GM12878 (cell line): ENCODE results near the gene VAV2. TPM values are rescaled to one million over a fixed set of nuclear protein-coding genes. Genes with fewer than 3 reads are reported as not detected.

Experiments used
- CHD4 ChIP-seq: fragments of 200-600 bp; sonication (generic); IDR thresholded peaks from 2 replicates; pipeline ENCODE4 v1.6.1; 2016; ENCODE audit warnings: mild to moderate bottlenecking
- CREM ChIP-seq: IDR thresholded peaks from 2 replicates; pipeline ENCODE4 v1.6.1; 2014; ENCODE audit warnings: antibody characterized with exemption, low read depth
- EED ChIP-seq: sonication (generic); IDR thresholded peaks from 2 replicates; pipeline ENCODE4 v1.6.1; 2016; ENCODE audit warnings: antibody characterized with exemption, low read depth
- EGR1 ChIP-seq, 2 experiments: IDR thresholded peaks; 1 replicate in 1 of 2; 2 replicates in 1 of 2; pipeline ENCODE4 v1.6.1; 2011 to 2012; ENCODE audit warnings: low read depth in 2 of 2, low read length in 2 of 2, borderline replicate concordance in 1 of 2, mild to moderate bottlenecking in 1 of 2, moderate library complexity in 1 of 2
- EP300 ChIP-seq, 2 experiments: fragments of 150-350 bp in 1 of 2; IDR thresholded peaks; 2 replicates each; pipeline ENCODE4 v1.6.1; 2011 to 2012; ENCODE audit warnings: low read depth in 2 of 2, low read length in 2 of 2, borderline replicate concordance in 1 of 2, improper control_type of control experiment in 1 of 2, inconsistent platforms in 1 of 2; ENCODE audit not compliant: control insufficient read depth in 1 of 2
- EZH2 ChIP-seq: IDR thresholded peaks from 2 replicates; pipeline ENCODE4 v1.6.1; 2012; ENCODE audit warnings: low read depth, mild to moderate bottlenecking, control low read depth, inconsistent platforms, low read length, borderline replicate concordance; ENCODE audit not compliant: control insufficient read depth
- FOXM1 ChIP-seq: IDR thresholded peaks from 2 replicates; pipeline ENCODE4 v1.6.1; 2012; ENCODE audit warnings: low read depth, mild to moderate bottlenecking, inconsistent platforms, low read length, moderate library complexity
- NFYB ChIP-seq: IDR thresholded peaks from 2 replicates; pipeline ENCODE4 v1.6.1; 2011; ENCODE audit warnings: low read depth, mild to moderate bottlenecking, low read length, improper control_type of control experiment, moderate library complexity; ENCODE audit not compliant: insufficient read depth
- PAX5 ChIP-seq: IDR thresholded peaks from 2 replicates; pipeline ENCODE4 v1.6.1; 2011; ENCODE audit warnings: low read depth, low read length, borderline replicate concordance
- PKNOX1 ChIP-seq: fragments of 450-650 bp; IDR thresholded peaks from 2 replicates; pipeline ENCODE4 v1.6.1; 2016; ENCODE audit warnings: mild to moderate bottlenecking
- PRDM15 ChIP-seq: fragments of 450-650 bp; formaldehyde crosslinking; IDR thresholded peaks from 2 replicates; pipeline ENCODE4 v1.4.0; 2020; ENCODE audit warnings: mild to moderate bottlenecking, moderate library complexity
- SMAD5 ChIP-seq: IDR thresholded peaks from 2 replicates; pipeline ENCODE4 v1.6.1; 2016; ENCODE audit warnings: antibody characterized with exemption, low read depth
- SP1 ChIP-seq: IDR thresholded peaks from one replicate; pipeline ENCODE4 v1.6.1; 2011; ENCODE audit warnings: low read depth, low read length
- SREBF2 ChIP-seq: IDR thresholded peaks from 2 replicates; pipeline ENCODE4 v1.6.1; 2012; ENCODE audit warnings: mild to moderate bottlenecking, low read length
- TCF7 ChIP-seq: IDR thresholded peaks from 2 replicates; pipeline ENCODE4 v1.6.1; 2014; ENCODE audit warnings: antibody characterized with exemption, borderline replicate concordance
- WRNIP1 ChIP-seq: IDR thresholded peaks from 2 replicates; pipeline ENCODE4 v1.6.1; 2011; ENCODE audit warnings: low read depth, low read length, improper control_type of control experiment, borderline replicate concordance
- polyA plus RNA-seq, 11 experiments: library from polyadenylated mRNA; depleted of rRNA in 4 of 11; unstranded in 6 of 11; stranded (reverse) in 5 of 11; fragments of >200 nt; fragmentation: Nextera tagmentation in 4 of 11; fragmentation: Illumina TruSeq in 1 of 11; extraction: Ambion mirVana in 4 of 11; extraction: Trizol in 1 of 11; gene quantifications; 1 replicate in 1 of 11; 2 replicates in 10 of 11; pipeline versions ENCODE4 v1.2.1 to v1.2.3, GENCODE V29; 2011 to 2016; ENCODE audit warnings: inconsistent platforms in 2 of 11, missing spikeins in 2 of 11, low read depth in 1 of 11
- total RNA-seq, 4 experiments: library from RNA; depleted of rRNA in 3 of 4; stranded (reverse); fragments of >200 nt in 3 of 4; fragmentation: Illumina TruSeq in 1 of 4; extraction: Trizol in 1 of 4; gene quantifications; 2 replicates each; pipeline versions ENCODE4 v1.2.1 to v1.2.3, GENCODE V29; 2013 to 2021
- TF ChIP-seq, protein P1 (sequence below), 3 experiments: IDR thresholded peaks in 2 of 3; conservative IDR thresholded peaks in 1 of 3; 2 replicates each; pipeline ENCODE4 v1.5.1; 2011; ENCODE audit warnings: low read depth in 3 of 3, low read length in 3 of 3, mild to moderate bottlenecking in 3 of 3, control low read depth in 2 of 3, moderate library complexity in 2 of 3, inconsistent platforms in 1 of 3, mixed read lengths in 1 of 3; ENCODE audit not compliant: control insufficient read depth in 2 of 3, insufficient read depth in 1 of 3; ENCODE audit errors: extremely low read depth in 1 of 3
- TF ChIP-seq, protein P2 (sequence below): fragments of 450-650 bp; IDR thresholded peaks from 2 replicates; pipeline ENCODE4 v1.6.1; 2016; ENCODE audit warnings: mild to moderate bottlenecking, moderate library complexity, borderline replicate concordance

Gene VAV2
- total and polyA plus RNA-seq, 10 of the 15 experiments (the other 5 are each of a cell fraction or from before 2014, with no cell fraction given) = 0.13 to 43.9 (median 16.9) TPM

GRCh38 chr9:134024828-134025605 lies 32.9 kb upstream of the VAV2 start, which contains the start of gene BRD3OS (continued):
- TF ChIP-seq PKNOX1 (peak; percentile 60; the same call in 1 of the 2 replicates), EGR1 (IDR thresholded peaks at IDR 0.05; ENCODE audit: borderline replicate concordance in 1 of 2, low read depth in 2 of 2, low read length in 2 of 2) (peak; percentile 25 to 67), SMAD5 (no peak), TCF7 (no peak), PRDM15 (CRISPR knock-in tag) (no peak), WRNIP1 (no peak), CHD4 (no peak), CREM (peak; percentile 20; the same call in 1 of the 2 replicates), SP1 (peak; percentile 55), EED (no peak), EP300 (IDR thresholded peaks at IDR 0.05; ENCODE audit: borderline replicate concordance in 1 of 2, control insufficient read depth in 1 of 2, low read depth in 2 of 2, low read length in 2 of 2) (peak in 1 of 2 experiments; percentile 28; a peak in 1 of 4 replicates), PAX5 (0 out of 2 replicates have a peak, but pooled peaks have one; percentile 22), NFYB (no peak), FOXM1 (no peak), EZH2 (no peak), SREBF2 (no peak)
- TF ChIP-seq, protein P1, sequence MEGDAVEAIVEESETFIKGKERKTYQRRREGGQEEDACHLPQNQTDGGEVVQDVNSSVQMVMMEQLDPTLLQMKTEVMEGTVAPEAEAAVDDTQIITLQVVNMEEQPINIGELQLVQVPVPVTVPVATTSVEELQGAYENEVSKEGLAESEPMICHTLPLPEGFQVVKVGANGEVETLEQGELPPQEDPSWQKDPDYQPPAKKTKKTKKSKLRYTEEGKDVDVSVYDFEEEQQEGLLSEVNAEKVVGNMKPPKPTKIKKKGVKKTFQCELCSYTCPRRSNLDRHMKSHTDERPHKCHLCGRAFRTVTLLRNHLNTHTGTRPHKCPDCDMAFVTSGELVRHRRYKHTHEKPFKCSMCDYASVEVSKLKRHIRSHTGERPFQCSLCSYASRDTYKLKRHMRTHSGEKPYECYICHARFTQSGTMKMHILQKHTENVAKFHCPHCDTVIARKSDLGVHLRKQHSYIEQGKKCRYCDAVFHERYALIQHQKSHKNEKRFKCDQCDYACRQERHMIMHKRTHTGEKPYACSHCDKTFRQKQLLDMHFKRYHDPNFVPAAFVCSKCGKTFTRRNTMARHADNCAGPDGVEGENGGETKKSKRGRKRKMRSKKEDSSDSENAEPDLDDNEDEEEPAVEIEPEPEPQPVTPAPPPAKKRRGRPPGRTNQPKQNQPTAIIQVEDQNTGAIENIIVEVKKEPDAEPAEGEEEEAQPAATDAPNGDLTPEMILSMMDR (IDR thresholded peaks at IDR 0.05 in 2 of 3, conservative IDR thresholded peaks at IDR 0.05 in 1 of 3; ENCODE audit: control insufficient read depth in 2 of 3, extremely low read depth in 1 of 3, insufficient read depth in 1 of 3, low read depth in 3 of 3, low read length in 3 of 3) = no peak
- TF ChIP-seq, protein P2, sequence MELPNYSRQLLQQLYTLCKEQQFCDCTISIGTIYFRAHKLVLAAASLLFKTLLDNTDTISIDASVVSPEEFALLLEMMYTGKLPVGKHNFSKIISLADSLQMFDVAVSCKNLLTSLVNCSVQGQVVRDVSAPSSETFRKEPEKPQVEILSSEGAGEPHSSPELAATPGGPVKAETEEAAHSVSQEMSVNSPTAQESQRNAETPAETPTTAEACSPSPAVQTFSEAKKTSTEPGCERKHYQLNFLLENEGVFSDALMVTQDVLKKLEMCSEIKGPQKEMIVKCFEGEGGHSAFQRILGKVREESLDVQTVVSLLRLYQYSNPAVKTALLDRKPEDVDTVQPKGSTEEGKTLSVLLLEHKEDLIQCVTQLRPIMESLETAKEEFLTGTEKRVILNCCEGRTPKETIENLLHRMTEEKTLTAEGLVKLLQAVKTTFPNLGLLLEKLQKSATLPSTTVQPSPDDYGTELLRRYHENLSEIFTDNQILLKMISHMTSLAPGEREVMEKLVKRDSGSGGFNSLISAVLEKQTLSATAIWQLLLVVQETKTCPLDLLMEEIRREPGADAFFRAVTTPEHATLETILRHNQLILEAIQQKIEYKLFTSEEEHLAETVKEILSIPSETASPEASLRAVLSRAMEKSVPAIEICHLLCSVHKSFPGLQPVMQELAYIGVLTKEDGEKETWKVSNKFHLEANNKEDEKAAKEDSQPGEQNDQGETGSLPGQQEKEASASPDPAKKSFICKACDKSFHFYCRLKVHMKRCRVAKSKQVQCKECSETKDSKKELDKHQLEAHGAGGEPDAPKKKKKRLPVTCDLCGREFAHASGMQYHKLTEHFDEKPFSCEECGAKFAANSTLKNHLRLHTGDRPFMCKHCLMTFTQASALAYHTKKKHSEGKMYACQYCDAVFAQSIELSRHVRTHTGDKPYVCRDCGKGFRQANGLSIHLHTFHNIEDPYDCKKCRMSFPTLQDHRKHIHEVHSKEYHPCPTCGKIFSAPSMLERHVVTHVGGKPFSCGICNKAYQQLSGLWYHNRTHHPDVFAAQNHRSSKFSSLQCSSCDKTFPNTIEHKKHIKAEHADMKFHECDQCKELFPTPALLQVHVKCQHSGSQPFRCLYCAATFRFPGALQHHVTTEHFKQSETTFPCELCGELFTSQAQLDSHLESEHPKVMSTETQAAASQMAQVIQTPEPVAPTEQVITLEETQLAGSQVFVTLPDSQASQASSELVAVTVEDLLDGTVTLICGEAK = no peak
